ENCODE measurements around the gene USP34.
"Not testable (repeated sequence)": the region's sequence is repeated elsewhere in the genome, so short reads cannot be mapped to it uniquely, and the experiment has no call there.

The USP34 gene

DNA sequence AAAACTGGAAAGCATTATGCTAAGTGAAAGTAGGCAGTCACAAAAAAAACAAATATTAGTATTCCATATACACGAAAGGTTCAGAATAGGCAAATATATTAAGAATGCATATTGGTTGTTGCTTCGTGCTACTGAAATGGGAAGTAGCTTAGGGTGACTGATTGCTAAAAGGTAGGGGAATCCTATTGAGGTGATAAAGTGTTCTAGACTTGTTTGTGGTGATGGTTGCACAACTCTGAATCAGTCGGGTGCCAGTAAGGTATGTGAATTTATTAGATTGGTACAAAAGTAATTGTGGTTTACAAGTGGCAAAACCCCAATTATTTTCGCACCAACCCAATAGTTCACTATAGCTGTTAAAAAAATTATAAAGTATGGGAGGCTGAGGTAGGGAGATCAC lies 20.7 kb downstream of the USP34 start:
- no peak overlapping the region for H3K4me3 ChIP-seq
- no peaks in the 10 kb centered on the region for H3K4me1 ChIP-seq
- DNase-seq (ENCODE audit: low spot score in 2 of 2) = no peak
- H3K36me3 ChIP-seq (replicated peaks) = no peaks in the 10 kb centered on the region
- no peaks in the 10 kb centered on the region for H3K27me3 ChIP-seq (ENCODE audit: low read depth)
- no peaks in the 10 kb centered on the region for H3K9me3 ChIP-seq
- in situ Hi-C loops (cut with MboI; ENCODE audit: low sequenced_read_pairs) = no loop called here

DNA sequence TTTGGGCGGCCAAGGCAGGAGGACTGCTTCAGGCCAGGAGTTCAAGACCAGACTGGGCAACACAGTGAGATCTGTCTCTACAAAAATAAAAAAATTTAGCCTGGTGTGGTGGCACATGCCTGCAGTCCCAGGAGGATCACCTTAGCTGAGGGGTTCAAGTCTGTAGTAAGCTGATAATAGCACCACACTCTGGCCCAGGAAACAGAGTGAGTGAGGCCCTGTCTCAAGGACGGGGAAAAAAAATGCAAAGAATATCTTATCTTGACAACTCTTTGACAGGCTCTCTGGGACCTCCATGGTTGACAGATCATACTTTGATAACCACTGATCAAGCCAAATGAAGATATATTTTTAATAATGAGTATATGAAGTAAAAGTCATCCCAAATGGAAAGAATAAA lies 22.7 kb downstream of the USP34 start:
- Histone ChIP-seq H3K9me3 (no peaks in the 10 kb centered on the region), H3K4me3 (no peak overlapping the region), H3K36me3 (replicated peaks) (no peaks in the 10 kb centered on the region), H3K27me3 (ENCODE audit: low read depth) (no peaks in the 10 kb centered on the region), H3K4me1 (no peaks in the 10 kb centered on the region)
- no peak for DNase-seq (ENCODE audit: low spot score in 2 of 2)
- in situ Hi-C loops (cut with MboI; ENCODE audit: low sequenced_read_pairs) = no loop called here

DNA sequence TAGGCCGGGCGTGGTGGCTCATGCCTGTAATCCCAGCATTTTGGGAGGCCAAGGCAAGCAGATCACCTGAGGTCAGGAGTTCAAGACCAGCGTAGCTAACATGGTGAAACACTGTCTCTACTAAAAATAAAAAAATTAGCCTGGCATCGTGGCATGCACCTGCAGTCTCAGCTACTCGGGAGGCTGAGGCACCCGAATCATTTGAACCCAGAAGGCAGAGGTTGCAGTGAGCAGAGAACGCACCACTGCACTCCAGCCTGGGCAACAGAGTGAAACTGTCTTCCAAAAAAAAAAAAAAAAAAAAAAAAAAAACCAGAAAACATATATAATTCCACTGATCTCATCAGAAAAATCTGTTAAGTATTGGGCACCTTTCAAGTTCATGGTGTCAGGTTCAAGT lies 23.9 kb downstream of the USP34 start:
- H3K36me3 ChIP-seq (replicated peaks); DNase-seq (ENCODE audit: low spot score in 2 of 2); H3K4me1 ChIP-seq; in situ Hi-C loops (cut with MboI; ENCODE audit: low sequenced_read_pairs); H3K4me3 ChIP-seq; H3K9me3 ChIP-seq; H3K27me3 ChIP-seq (ENCODE audit: low read depth): not testable (repeated sequence)

DNA sequence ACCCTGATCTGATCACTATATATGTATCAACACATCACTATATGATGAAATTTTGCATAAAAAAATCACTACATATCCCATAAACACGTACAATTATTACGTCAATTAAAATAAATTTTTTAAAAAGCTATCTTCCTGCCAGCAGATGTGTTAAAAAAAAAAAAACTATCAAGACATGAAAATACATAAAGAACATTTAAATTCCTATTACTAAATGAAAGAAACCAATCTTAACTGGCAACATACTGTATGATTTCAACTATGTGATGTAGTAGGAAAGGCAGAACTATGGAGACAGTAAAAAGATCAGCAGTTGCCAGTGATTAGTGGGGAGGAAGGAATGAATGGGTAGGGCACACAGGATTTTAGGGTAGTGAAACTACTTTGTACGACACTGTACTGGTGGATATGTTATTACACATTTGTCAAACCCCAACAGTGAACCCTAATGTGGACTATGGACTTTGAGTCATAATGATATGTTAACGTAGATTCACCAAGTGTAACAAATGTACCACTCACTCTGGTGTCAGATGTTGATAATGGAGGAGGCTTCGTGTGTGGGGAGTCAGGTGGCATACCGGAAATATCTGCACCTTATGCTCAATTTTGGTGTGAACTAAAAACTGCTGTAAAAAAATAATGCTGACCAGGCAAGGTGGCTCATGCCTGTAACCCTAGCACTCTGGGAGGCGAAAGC lies 27.4 kb downstream of the USP34 start:
- no peak for DNase-seq (ENCODE audit: low spot score in 2 of 2)

DNA sequence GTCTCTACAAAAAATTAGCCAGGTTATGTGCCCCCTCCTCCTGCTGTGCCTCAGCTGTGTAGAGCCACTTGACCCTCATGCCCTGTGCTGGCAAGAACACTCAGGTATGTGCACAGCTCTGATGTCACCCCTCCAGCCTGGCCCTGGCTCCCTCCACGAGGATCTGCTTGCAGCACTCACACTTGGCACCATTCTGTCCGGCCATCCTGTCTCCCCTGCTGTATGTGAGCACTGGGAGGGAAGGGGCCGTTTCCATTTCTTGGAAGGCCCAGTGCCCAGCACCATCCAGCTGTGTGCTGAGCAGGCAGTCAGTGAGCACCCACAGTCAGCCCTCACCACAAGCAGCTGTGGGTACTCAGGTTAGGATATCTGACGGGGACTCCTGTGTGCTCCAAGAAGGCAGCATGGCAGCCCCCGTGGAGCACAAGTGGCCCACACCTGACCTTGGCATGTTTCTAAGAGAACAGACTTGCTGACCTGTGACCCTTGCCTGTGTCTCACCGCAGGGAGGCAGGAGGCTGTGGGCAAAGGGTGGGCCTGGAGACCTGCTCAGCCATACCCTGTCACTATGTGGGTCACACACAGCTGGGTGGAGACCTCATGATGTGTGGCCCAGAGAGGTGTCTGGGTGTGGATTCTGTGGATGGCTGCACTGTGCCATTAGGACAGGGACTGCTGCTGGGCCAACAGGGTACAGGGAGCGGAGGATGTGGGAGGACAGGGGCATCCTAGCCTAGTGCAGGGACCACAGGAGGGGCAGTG lies 31.5 kb downstream of the USP34 start:
- H3K27me3 ChIP-seq (ENCODE audit: low read depth) = no peaks in the 10 kb centered on the region
- no peaks in the 10 kb centered on the region for H3K36me3 ChIP-seq (replicated peaks)
- H3K4me3 ChIP-seq = no peak overlapping the region
- H3K9me3 ChIP-seq = peaks cover 7% of the 10 kb centered on the region; the same call in 1 of the 2 replicates
- no peak for DNase-seq (ENCODE audit: low spot score in 2 of 2)
- in situ Hi-C loops (cut with MboI; ENCODE audit: low sequenced_read_pairs) = no loop called here
- H3K4me1 ChIP-seq = peaks cover 10% of the 10 kb centered on the region

More for the DNA sequence above, 27.4 kb downstream of the USP34 start:
- in situ Hi-C loops (cut with MboI; ENCODE audit: low sequenced_read_pairs) = no loop called here
- Histone ChIP-seq H3K27me3 (ENCODE audit: low read depth) (no peaks in the 10 kb centered on the region), H3K36me3 (replicated peaks) (no peaks in the 10 kb centered on the region), H3K9me3 (no peaks in the 10 kb centered on the region), H3K4me3 (no peak overlapping the region), H3K4me1 (peaks cover 10% of the 10 kb centered on the region)

DNA sequence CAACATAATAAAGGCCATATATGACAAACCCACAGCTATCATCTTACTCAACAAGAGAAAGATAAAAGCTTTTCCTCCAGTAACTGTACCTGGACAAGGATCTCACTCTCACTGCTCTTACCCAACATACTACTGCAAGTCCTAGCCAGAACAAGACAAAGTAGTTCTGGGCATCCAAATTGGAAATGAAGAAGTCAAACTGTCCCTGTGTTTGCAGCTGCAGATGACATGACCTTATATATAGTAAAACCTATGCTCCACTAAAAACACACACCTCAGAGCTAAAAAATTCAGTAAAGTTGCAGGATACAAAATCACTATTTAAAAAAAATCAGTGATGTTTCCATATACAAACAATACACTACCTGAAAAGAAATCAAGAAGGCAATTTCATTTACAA lies 32.2 kb downstream of the USP34 start:
- Histone ChIP-seq H3K4me3 (no peak overlapping the region), H3K27me3 (ENCODE audit: low read depth) (no peaks in the 10 kb centered on the region), H3K36me3 (replicated peaks) (no peaks in the 10 kb centered on the region), H3K4me1 (peaks cover 10% of the 10 kb centered on the region), H3K9me3 (peaks cover 7% of the 10 kb centered on the region; the same call in 1 of the 2 replicates)
- no peak for DNase-seq (ENCODE audit: low spot score in 2 of 2)
- in situ Hi-C loops (cut with MboI; ENCODE audit: low sequenced_read_pairs) = no loop called here

DNA sequence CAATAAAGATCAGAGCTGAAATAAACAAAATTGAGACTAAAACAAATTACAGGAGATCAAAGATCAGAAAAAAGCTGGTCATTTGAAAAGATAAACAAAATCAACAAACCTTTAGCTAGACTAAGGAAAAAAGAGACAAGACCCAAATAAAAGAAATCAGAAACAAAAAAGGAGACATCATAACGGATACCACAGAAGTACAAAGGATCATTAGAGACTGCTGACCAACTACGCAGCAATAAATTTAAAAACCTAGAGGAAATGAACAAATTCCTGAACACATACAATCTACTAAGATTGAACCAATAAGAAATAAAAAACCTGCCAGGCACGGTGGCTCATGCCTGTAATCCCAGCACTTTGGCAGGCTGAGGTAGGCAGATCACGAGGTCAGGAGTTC lies 33.7 kb downstream of the USP34 start:
- peaks cover 7% of the 10 kb centered on the region; the same call in 1 of the 2 replicates for H3K9me3 ChIP-seq
- peaks cover 4% of the 10 kb centered on the region; the same call in 1 of the 2 replicates for H3K4me1 ChIP-seq
- H3K4me3 ChIP-seq = no peak overlapping the region
- no peak for DNase-seq (ENCODE audit: low spot score in 2 of 2)
- in situ Hi-C loops (cut with MboI; ENCODE audit: low sequenced_read_pairs) = no loop called here
- no peaks in the 10 kb centered on the region for H3K27me3 ChIP-seq (ENCODE audit: low read depth)
- no peaks in the 10 kb centered on the region for H3K36me3 ChIP-seq (replicated peaks)

DNA sequence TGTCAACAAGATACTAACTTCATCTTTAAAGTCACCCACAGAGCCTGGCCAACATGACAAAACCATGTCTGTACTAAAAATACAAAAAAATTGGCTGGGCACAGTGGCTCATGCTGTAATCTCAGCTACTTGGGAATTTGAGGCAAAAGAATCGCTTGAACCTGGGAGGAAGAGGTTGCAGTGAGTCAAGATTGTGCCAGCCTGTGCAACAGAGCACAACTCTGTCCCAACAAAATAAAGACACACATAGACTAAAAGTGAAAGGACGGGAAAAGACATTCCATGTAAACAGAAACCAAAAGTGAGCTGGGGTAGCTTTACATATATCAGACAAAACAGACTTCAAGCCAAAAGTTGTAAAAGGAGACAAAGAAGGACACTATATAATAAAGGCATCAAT lies 34.8 kb downstream of the USP34 start:
- Histone ChIP-seq H3K36me3 (replicated peaks) (no peaks in the 10 kb centered on the region), H3K4me3 (no peak overlapping the region), H3K4me1 (no peaks in the 10 kb centered on the region), H3K9me3 (peaks cover 7% of the 10 kb centered on the region; the same call in 1 of the 2 replicates), H3K27me3 (ENCODE audit: low read depth) (no peaks in the 10 kb centered on the region)
- in situ Hi-C loops (cut with MboI; ENCODE audit: low sequenced_read_pairs) = no loop called here
- no peak for DNase-seq (ENCODE audit: low spot score in 2 of 2)

DNA sequence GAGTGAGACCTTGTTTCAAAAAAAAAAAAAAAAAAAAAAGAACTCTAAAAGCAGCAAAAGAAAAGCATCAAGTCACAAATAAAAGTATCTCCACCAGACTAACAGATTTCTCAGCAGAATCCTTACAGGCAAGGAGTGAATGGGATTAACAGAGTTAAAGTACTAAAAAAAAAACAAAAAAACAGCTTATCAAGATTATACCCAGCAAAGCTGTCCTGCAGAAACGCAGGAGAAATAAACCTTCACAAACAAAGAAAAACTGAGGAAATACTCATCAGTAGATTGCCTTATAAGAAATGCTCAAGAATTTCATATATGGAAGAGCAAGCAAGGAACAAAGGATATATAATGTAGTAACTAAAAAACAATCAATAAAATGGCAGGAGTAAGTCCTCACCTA lies 35.6 kb downstream of the USP34 start:
- Histone ChIP-seq H3K9me3 (peaks cover 7% of the 10 kb centered on the region; the same call in 1 of the 2 replicates), H3K4me1 (no peaks in the 10 kb centered on the region), H3K27me3 (ENCODE audit: low read depth) (no peaks in the 10 kb centered on the region), H3K36me3 (replicated peaks) (no peaks in the 10 kb centered on the region), H3K4me3 (no peak overlapping the region)
- DNase-seq (ENCODE audit: low spot score in 2 of 2) = no peak
- in situ Hi-C loops (cut with MboI; ENCODE audit: low sequenced_read_pairs) = no loop called here

DNA sequence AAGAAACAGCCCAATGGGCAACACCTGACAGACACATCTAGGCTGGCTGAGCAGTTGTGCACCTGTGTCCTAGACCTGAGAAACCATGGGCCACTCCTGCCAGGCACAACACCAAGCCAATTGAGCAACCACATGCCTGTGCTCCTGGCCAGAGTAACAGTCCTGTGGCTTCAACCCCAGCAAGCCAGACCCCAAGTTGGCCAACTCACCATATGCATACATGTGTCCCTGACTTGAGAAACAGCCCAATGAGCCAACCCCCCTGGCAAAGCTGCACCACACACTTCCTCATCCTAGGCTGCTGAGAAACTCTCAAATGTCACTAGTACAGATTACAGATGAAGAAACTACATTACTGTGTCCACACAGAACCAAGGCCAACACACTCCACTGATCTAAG lies 36.6 kb downstream of the USP34 start:
- H3K36me3 ChIP-seq (replicated peaks) = no peaks in the 10 kb centered on the region
- in situ Hi-C loops (cut with MboI; ENCODE audit: low sequenced_read_pairs) = no loop called here
- H3K27me3 ChIP-seq (ENCODE audit: low read depth) = no peaks in the 10 kb centered on the region
- H3K9me3 ChIP-seq = peaks cover 7% of the 10 kb centered on the region; the same call in 1 of the 2 replicates
- H3K4me1 ChIP-seq = no peaks in the 10 kb centered on the region
- no peak overlapping the region for H3K4me3 ChIP-seq
- DNase-seq (ENCODE audit: low spot score in 2 of 2) = no peak

DNA sequence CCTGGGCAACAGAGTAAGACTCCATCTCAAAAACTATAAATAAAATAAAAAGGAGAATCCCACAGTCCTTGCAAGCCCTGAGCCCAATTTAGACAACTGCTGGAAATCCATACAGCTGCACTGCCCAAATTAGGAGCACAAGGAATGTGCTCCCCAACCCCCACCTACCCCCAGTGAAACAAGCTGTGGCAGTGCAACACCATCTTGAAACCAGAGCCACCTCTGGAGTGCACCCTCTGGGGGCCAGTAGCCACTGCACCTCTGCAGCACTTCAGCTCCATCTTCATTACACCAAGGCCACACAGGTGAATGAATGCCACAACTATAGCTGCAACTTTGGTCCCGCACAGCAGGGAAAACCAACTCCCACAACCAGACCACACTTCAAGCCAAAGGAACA lies 37.3 kb downstream of the USP34 start:
- in situ Hi-C loops (cut with MboI; ENCODE audit: low sequenced_read_pairs) = no loop called here
- DNase-seq (ENCODE audit: low spot score in 2 of 2) = no peak
- H3K9me3 ChIP-seq = peaks cover 7% of the 10 kb centered on the region; the same call in 1 of the 2 replicates
- H3K27me3 ChIP-seq (ENCODE audit: low read depth) = no peaks in the 10 kb centered on the region
- no peaks in the 10 kb centered on the region for H3K4me1 ChIP-seq
- no peaks in the 10 kb centered on the region for H3K36me3 ChIP-seq (replicated peaks)
- H3K4me3 ChIP-seq = no peak overlapping the region

DNA sequence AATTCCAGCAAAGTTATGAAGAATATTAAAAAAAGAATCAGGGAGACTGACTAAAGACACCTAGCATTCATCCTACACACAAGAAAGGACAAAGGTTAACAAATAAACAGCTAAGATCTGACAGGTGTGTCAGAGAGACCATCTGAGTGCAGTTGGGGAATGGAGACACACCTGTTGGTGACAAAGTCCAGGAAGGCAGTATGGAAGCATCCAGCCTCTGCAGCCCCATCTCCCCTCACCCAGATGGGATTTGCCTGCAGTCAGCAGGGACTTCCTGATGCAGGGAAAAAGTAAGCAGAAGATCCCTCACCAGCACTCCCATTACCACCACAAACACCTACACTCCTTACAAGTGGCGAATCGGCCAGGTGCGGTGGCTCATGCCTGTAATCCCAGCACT lies 37.9 kb downstream of the USP34 start:
- Histone ChIP-seq H3K36me3 (replicated peaks) (no peaks in the 10 kb centered on the region), H3K4me1 (0 out of 2 replicates have a peak, but pooled peaks cover 2% of the 10 kb centered on the region), H3K27me3 (ENCODE audit: low read depth) (no peaks in the 10 kb centered on the region), H3K4me3 (no peak overlapping the region), H3K9me3 (peaks cover 6% of the 10 kb centered on the region; the same call in 1 of the 2 replicates)
- in situ Hi-C loops (cut with MboI; ENCODE audit: low sequenced_read_pairs) = no loop called here
- DNase-seq (ENCODE audit: low spot score in 2 of 2) = no peak

DNA sequence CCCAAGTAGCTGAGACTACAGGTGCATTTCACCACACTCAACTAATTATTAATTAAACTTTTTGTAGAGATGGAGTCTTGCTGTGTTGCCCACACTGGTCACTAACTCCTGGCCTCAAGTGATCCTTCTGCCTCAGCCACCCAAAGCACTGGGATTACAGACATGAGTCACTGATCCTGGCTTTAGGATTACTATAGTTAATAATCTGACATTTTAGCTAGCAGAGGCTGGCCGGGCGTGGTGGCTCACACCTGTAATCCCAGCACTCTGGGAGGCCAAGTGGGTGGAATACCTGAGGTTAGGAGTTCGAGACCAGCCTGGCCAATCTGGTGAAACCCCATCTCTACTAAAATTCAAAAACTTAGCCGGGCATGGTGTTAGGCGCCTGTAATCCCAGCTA lies 39.5 kb downstream of the USP34 start:
- no peak for DNase-seq (ENCODE audit: low spot score in 2 of 2)
- Histone ChIP-seq H3K4me3 (no peak overlapping the region), H3K27me3 (ENCODE audit: low read depth) (no peaks in the 10 kb centered on the region), H3K9me3 (no peaks in the 10 kb centered on the region), H3K36me3 (replicated peaks) (no peaks in the 10 kb centered on the region; the same call in 1 of the 2 replicates), H3K4me1 (0 out of 2 replicates have a peak, but pooled peaks cover 2% of the 10 kb centered on the region)
- in situ Hi-C loops (cut with MboI; ENCODE audit: low sequenced_read_pairs) = no loop called here

DNA sequence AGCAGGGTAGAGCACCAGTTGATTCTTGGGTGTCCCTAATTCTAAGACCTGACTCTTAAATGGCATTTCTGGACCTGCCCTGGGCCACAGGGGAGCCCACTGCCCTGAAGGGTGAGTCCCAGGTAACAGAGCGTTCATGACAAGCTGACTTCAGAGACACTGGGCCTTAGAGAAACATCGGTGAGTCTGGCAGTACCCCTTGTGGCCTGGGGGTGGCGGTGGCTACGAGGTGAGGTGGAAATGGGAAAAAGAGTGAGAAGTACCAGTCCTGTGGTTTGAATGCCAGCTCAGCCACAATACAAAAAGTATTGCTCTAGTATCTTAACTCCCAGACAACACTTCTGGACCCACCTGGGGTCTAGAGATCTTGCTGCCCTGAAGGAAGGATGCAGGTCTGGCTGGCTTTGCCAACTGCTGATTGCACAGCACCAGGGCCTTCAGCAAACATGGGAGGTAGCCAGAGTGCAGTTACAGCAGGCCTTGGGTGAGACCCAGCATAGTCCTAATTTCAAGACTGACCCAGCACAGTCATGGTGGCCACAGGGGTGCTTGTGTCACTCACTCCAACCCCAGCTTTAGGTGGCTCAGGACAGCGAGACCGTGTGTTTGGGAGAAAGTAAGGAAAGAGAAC lies 44.5 kb downstream of the USP34 start:
- H3K36me3 ChIP-seq (replicated peaks) = no peaks in the 10 kb centered on the region; the same call in 1 of the 2 replicates
- H3K4me3 ChIP-seq = no peak overlapping the region
- in situ Hi-C loops (cut with MboI; ENCODE audit: low sequenced_read_pairs) = no loop called here
- DNase-seq (ENCODE audit: low spot score in 2 of 2) = peak; percentile 61 to 76
- H3K27me3 ChIP-seq (ENCODE audit: low read depth) = no peaks in the 10 kb centered on the region
- peaks cover 8% of the 10 kb centered on the region for H3K4me1 ChIP-seq
- H3K9me3 ChIP-seq = no peaks in the 10 kb centered on the region
